ENCODE data around the gene ERP44.
"Not testable (repeated sequence)": the region's sequence is repeated elsewhere in the genome, so short reads cannot be mapped to it uniquely, and the experiment has no call there.

The ERP44 gene

DNA sequence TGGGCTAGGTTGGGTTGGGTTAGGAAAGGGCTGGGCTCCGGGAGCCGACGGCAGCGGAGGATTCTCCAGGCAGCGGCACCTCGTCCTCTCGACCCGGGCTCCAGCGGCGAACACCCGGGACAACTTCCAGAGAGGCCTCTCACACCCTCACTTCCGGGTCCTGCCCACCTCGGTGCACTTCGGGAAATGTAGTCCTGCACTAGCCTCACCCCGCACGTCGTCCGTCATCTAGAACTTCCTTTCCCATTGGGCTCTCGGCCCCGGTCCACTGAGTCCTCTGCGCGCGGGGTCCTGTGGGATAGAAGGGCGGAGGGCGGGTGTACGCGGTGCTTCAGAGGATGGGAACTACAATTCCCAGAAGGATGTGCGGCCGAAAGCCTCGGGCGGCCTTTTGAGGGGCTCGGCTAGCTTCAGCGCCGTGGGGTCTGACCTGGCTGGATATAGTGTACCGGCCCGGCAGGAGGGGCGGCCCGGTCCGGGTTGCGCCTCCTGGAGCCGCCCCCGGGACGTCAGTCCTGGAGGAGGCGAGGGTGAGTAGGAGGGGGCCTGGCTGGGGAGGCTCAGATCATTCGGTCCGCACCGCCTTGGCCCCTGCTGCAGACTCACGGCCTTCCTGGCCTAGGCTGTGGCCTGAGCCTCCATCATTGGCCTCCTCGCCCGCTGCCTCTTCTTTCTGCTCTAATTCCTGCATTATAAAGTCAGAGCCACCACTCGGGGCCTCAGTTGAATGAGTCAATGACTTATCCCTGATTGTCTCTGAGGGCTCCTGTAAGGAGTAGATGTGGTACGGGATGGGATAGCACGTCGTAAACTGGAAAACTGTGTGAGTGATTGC, at the start of gene ERP44, which contains the start of gene INVS:
ERP44 (minus strand) TSS at position 114 of the 835 bp plus-strand sequence. CDS start 160 bp downstream, outside the sequence.
INVS (plus strand) TSS at position 357 of the 835 bp plus-strand sequence. CDS start 5,279 bp downstream, outside the sequence.
- peak within 1 kb of the TSS; percentile 25 for H3K27ac ChIP-seq (ENCODE audit: low read length)
- no peaks in the 10 kb centered on the region for H3K27me3 ChIP-seq (ENCODE audit: insufficient read depth, low read length)
- H3K9me3 ChIP-seq (ENCODE audit: insufficient read depth, low read depth, low read length) = no peaks in the 10 kb centered on the region
- peaks cover 8% of the 10 kb centered on the region for H3K4me1 ChIP-seq (ENCODE audit: insufficient read depth, low read length)
- no peaks in the 10 kb centered on the region for H3K36me3 ChIP-seq (ENCODE audit: insufficient read depth, low read depth, low read length)
- peak within 1 kb of the TSS; percentile 100 for H3K4me3 ChIP-seq (ENCODE audit: low read length)
- peak within 1 kb of the TSS; percentile 80 for H3K9ac ChIP-seq (ENCODE audit: low read depth, low read length)

DNA sequence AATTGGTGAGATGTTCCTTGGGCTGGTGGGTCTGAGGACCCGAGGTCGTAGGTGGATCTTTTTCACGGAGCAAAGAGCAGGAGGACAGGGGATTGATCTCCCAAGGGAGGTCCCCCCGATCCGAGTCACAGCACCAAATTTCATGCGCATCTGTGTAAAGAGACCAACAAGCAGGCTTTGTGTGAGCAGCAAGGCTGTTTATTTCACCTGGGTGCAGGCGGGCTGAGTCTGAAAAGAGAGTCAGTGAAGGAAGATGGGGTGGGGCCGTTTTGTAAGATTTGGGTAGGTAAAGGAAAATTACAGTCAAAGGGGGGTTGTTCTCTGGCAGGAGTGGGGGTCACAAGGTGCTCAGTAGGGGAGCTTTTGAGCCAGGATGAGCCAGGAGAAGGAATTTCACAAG, 47.2 kb upstream of the ERP44 start:
- H3K4me1 ChIP-seq (ENCODE audit: insufficient read depth, low read length) = peaks cover 12% of the 10 kb centered on the region
- not testable (repeated sequence) for H3K36me3 ChIP-seq (ENCODE audit: insufficient read depth, low read depth, low read length); H3K27ac ChIP-seq (ENCODE audit: low read length); H3K9me3 ChIP-seq (ENCODE audit: insufficient read depth, low read depth, low read length); H3K27me3 ChIP-seq (ENCODE audit: insufficient read depth, low read length)
- peak overlapping the region; percentile 51; the same call in 1 of the 2 replicates for H3K9ac ChIP-seq (ENCODE audit: low read depth, low read length)
- peak overlapping the region; percentile 59; the same call in 1 of the 2 replicates for H3K4me3 ChIP-seq (ENCODE audit: low read length)

DNA sequence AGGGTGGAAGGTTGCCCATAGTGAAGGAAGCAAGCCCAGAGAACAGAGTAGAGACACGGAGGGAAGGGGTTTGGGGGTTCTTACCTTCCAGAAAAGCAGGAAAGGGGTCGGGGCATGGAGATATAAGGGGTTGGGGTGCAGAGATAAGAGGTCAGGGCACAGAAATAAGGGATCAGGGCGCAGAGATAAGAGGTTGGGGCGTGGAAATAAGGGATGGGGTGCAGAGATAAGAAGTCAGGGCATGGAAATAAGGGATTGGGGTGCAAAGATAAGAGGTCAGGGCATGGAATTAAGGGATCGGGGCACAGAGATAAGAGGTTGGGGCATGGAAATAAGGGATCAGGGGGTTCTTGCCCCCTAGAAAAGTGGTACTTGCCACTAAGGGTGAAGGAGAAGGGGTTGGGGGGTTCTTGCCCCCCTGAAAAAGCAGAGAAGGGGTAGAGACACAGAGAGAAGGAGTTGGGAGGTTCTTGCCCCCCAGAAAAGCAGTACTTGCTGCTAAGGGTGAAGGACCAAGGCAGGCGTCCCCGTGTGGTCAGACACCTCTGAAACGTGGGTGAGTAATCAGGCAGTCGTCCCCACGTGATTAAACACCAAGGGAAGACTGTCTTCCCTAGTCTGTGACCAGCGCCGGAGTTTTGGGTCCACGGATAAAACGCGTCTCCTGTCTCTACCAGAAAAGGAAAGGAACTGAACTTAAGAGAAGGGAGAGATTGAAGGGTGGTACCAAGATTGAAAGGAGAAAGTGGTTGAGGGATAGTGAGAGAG, 46.6 kb upstream of the ERP44 start:
- not testable (repeated sequence) for H3K36me3 ChIP-seq (ENCODE audit: insufficient read depth, low read depth, low read length); H3K27me3 ChIP-seq (ENCODE audit: insufficient read depth, low read length); H3K9me3 ChIP-seq (ENCODE audit: insufficient read depth, low read depth, low read length); H3K27ac ChIP-seq (ENCODE audit: low read length)
- peak overlapping the region; percentile 51; the same call in 1 of the 2 replicates for H3K9ac ChIP-seq (ENCODE audit: low read depth, low read length)
- H3K4me3 ChIP-seq (ENCODE audit: low read length) = peak overlapping the region; percentile 59
- peaks cover 18% of the 10 kb centered on the region for H3K4me1 ChIP-seq (ENCODE audit: insufficient read depth, low read length)

DNA sequence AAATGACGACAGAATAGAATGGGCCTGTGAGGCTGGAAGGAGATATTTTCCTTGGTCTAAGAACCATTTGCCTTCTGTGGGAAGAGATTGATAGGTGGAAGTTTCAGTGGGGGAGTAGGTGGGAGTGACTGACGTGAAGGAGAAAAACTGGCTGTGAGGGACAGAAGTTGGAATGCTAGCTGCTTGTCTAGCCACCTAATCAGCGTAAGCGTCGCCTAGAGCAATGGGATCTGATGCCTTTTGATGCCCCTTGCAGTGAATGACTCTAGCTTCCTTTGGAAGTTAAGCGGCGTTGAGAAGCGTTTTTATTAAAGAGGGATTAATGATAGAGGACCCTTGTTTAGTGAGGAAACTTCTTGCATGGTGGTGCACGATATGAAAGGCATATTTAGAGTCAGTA, 43.1 kb upstream of the ERP44 start:
- H3K4me3 ChIP-seq (ENCODE audit: low read length); H3K9me3 ChIP-seq (ENCODE audit: insufficient read depth, low read depth, low read length); H3K9ac ChIP-seq (ENCODE audit: low read depth, low read length); H3K27me3 ChIP-seq (ENCODE audit: insufficient read depth, low read length); H3K36me3 ChIP-seq (ENCODE audit: insufficient read depth, low read depth, low read length); H3K27ac ChIP-seq (ENCODE audit: low read length): not testable (repeated sequence)
- H3K4me1 ChIP-seq (ENCODE audit: insufficient read depth, low read length) = peaks cover 20% of the 10 kb centered on the region

DNA sequence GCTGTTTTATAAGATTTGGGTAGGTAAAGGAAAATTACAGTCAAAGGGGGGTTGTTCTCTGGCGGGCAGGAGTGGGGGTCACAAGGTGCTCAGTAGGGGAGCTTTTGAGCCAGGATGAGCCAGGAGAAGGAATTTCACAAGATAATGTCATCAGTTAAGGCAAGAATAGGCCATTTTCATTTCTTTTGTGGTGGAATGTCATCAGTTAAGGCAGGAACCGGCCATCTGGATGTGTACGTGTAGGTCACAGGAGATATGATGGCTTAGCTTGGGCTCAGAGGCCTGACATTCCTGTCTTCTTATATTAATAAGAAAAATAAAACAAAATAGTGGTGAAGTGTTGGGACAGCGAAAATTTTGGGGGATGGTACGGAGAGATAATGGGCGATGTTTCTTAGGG, 41.5 kb upstream of the ERP44 start:
- H3K9ac ChIP-seq (ENCODE audit: low read depth, low read length) = peak overlapping the region; percentile 45; the same call in 1 of the 2 replicates
- H3K27ac ChIP-seq (ENCODE audit: low read length) = peak overlapping the region; percentile 21
- H3K27me3 ChIP-seq (ENCODE audit: insufficient read depth, low read length); H3K9me3 ChIP-seq (ENCODE audit: insufficient read depth, low read depth, low read length); H3K36me3 ChIP-seq (ENCODE audit: insufficient read depth, low read depth, low read length): not testable (repeated sequence)
- peaks cover 17% of the 10 kb centered on the region for H3K4me1 ChIP-seq (ENCODE audit: insufficient read depth, low read length)
- peak overlapping the region; percentile 10; the same call in 1 of the 2 replicates for H3K4me3 ChIP-seq (ENCODE audit: low read length)

DNA sequence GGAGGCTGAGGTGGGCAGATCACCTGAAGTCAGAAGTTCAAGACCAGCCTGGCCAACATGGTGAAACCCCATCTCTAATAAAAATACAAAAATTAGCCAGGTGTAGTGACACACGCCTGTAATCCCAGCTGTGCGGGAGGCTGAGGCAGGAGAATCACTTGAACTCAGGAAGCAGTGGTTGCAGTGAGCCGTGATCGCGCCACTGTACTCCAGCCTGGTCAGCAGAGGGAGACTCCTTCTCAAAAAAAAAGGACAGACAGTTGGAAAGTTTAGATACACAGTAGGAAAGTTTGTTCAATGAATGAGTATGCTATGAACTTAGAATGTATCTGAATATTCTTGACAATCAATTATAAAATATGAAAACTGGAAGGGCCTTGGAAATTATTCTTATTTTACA, 38.0 kb upstream of the ERP44 start:
- H3K9me3 ChIP-seq (ENCODE audit: insufficient read depth, low read depth, low read length); H3K36me3 ChIP-seq (ENCODE audit: insufficient read depth, low read depth, low read length); H3K27me3 ChIP-seq (ENCODE audit: insufficient read depth, low read length); H3K27ac ChIP-seq (ENCODE audit: low read length); H3K4me3 ChIP-seq (ENCODE audit: low read length); H3K9ac ChIP-seq (ENCODE audit: low read depth, low read length): not testable (repeated sequence)
- H3K4me1 ChIP-seq (ENCODE audit: insufficient read depth, low read length) = peaks cover 17% of the 10 kb centered on the region

DNA sequence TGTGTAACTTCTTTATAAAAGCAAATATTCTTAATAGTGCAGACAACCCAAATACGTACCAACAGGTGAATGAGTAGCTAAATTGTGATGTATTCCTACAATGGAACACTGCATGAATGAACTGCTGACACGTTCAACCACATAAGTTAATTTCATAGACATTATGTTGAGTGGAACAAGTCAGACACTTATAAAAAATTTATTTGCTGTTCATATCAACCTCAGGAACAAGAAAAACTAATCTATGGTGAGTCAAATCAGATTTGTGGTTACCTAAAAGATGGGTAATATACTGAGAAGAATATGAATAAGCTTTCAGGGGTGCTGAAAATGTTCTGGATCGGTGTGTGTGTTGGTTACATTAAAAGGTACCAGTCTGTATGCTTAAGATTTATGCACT, 35.9 kb upstream of the ERP44 start:
- Histone ChIP-seq H3K9me3 (ENCODE audit: insufficient read depth, low read depth, low read length) (no peaks in the 10 kb centered on the region), H3K9ac (ENCODE audit: low read depth, low read length) (no peak overlapping the region), H3K27me3 (ENCODE audit: insufficient read depth, low read length) (no peaks in the 10 kb centered on the region), H3K4me3 (ENCODE audit: low read length) (no peak overlapping the region), H3K4me1 (ENCODE audit: insufficient read depth, low read length) (peaks cover 5% of the 10 kb centered on the region), H3K27ac (ENCODE audit: low read length) (no peak overlapping the region), H3K36me3 (ENCODE audit: insufficient read depth, low read depth, low read length) (peaks cover 4% of the 10 kb centered on the region; the same call in 1 of the 2 replicates)

DNA sequence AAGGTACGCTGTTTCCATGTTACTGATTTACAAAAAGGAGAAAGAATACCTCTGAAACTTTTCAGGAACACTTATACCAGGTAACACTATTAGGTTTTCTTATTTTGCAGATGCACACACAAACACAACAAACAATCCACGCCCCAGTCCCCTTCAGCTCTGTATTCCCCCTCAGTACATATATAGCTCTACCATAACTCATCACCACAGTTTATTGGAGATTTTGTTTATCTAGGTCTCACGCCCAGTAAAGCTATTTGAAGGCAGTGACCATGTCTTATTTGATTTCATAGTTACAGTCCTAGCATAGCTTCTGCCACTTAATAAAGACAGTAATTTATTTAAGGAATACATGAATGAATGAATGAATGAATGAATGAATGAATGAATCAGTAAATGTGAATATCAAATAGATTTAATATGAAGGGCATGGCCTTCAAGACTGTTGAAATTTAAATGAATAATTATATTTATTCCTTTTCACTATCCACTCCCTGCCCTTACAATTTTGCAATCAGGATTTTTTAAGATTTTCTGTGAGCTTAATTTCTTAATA, 33.2 kb upstream of the ERP44 start:
- Histone ChIP-seq H3K4me3 (ENCODE audit: low read length) (no peak overlapping the region), H3K9ac (ENCODE audit: low read depth, low read length) (no peak overlapping the region), H3K9me3 (ENCODE audit: insufficient read depth, low read depth, low read length) (no peaks in the 10 kb centered on the region), H3K36me3 (ENCODE audit: insufficient read depth, low read depth, low read length) (no peaks in the 10 kb centered on the region), H3K4me1 (ENCODE audit: insufficient read depth, low read length) (no peaks in the 10 kb centered on the region), H3K27me3 (ENCODE audit: insufficient read depth, low read length) (no peaks in the 10 kb centered on the region), H3K27ac (ENCODE audit: low read length) (no peak overlapping the region)

DNA sequence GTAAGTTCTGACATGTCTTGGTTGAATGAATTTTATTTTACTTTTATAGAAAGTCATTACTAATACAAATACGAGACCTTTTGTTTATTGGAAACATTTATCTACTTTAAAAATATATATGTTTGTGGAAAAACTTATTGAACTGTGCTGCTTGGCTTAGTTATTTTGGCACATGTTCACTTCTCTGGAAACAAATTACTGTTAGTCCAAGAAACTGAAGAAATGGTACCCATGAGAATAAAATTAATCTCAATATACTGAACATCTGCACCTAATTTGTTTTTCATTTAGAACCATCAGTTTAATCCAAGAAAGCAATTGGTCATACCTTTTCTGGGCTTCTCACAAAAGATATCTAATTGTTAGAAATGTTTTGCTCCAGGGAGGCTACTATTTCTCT, 32.4 kb upstream of the ERP44 start:
- no peak overlapping the region for H3K4me3 ChIP-seq (ENCODE audit: low read length)
- no peak overlapping the region for H3K27ac ChIP-seq (ENCODE audit: low read length)
- H3K9me3 ChIP-seq (ENCODE audit: insufficient read depth, low read depth, low read length) = no peaks in the 10 kb centered on the region
- no peaks in the 10 kb centered on the region for H3K4me1 ChIP-seq (ENCODE audit: insufficient read depth, low read length)
- H3K36me3 ChIP-seq (ENCODE audit: insufficient read depth, low read depth, low read length) = peaks cover 3% of the 10 kb centered on the region; the same call in 1 of the 2 replicates
- H3K9ac ChIP-seq (ENCODE audit: low read depth, low read length) = no peak overlapping the region
- H3K27me3 ChIP-seq (ENCODE audit: insufficient read depth, low read length) = no peaks in the 10 kb centered on the region

DNA sequence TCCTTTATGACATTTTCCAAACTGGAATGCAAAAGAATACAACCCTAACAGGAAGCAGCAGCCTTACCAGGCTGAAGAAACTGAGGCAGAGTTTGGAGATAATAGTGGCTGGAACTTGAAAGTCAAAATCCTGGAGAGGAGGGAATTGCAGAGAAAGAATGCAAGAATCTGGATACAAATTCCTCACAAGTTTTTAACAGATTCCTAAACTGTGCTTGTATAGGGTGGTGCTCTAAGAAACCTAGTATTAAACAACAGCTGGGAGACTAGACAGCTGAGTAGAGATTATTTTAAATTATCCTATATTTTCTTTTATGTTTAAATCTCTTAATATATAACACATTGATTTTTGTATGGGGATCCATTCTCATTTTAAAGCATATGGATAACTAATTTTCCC, 31.0 kb upstream of the ERP44 start:
- peaks cover 3% of the 10 kb centered on the region; the same call in 1 of the 2 replicates for H3K36me3 ChIP-seq (ENCODE audit: insufficient read depth, low read depth, low read length)

DNA sequence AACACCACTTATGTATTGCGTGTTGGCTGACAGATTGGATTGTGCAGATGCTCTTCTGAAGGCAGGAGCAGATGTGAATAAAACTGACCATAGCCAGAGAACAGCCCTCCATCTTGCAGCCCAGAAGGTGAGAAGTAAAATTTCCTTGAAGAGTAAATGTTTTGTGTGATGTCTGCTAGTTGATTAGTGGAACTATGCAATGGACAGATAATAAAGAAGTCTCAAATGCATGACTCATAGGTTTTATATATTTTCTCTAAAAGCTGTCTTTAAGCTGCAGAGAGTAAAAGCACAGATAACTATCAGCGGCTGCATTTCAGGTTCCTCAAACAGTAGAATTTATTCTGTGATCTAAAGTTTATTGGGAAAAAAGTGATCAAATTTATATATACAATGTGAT, 27.6 kb upstream of the ERP44 start:
- peaks cover 3% of the 10 kb centered on the region; the same call in 1 of the 2 replicates for H3K36me3 ChIP-seq (ENCODE audit: insufficient read depth, low read depth, low read length)
- H3K4me1 ChIP-seq (ENCODE audit: insufficient read depth, low read length) = no peaks in the 10 kb centered on the region
- no peak overlapping the region for H3K9ac ChIP-seq (ENCODE audit: low read depth, low read length)
- H3K27me3 ChIP-seq (ENCODE audit: insufficient read depth, low read length) = no peaks in the 10 kb centered on the region
- H3K9me3 ChIP-seq (ENCODE audit: insufficient read depth, low read depth, low read length) = no peaks in the 10 kb centered on the region
- no peak overlapping the region for H3K27ac ChIP-seq (ENCODE audit: low read length)
- H3K4me3 ChIP-seq (ENCODE audit: low read length) = no peak overlapping the region

More for the DNA sequence above, 31.0 kb upstream of the ERP44 start:
- no peaks in the 10 kb centered on the region for H3K9me3 ChIP-seq (ENCODE audit: insufficient read depth, low read depth, low read length)
- no peaks in the 10 kb centered on the region for H3K4me1 ChIP-seq (ENCODE audit: insufficient read depth, low read length)
- H3K9ac ChIP-seq (ENCODE audit: low read depth, low read length) = no peak overlapping the region
- H3K4me3 ChIP-seq (ENCODE audit: low read length) = no peak overlapping the region
- H3K27me3 ChIP-seq (ENCODE audit: insufficient read depth, low read length) = no peaks in the 10 kb centered on the region
- no peak overlapping the region for H3K27ac ChIP-seq (ENCODE audit: low read length)

Data from iPS-20b (cell line).